Measurements from ENCODE around the gene ARPC1A. TPM values are rescaled to one million over a fixed set of nuclear protein-coding genes. Genes with fewer than 3 reads are reported as not detected.

ARPC1A gene
- polyA plus RNA-seq, 1 of the 3 experiments (the other 2 are of a cell fraction), result 306 TPM

GRCh38 chr7:99384523-99384922 is 58.8 kb downstream of the ARPC1A start:
- CTCF ChIA-PET, result no interaction called here
- Histone ChIP-seq H3F3A (replicated peaks; ENCODE audit: insufficient read depth) (peaks cover 14% of the 10 kb centered on the region), H3K27me3 (ENCODE audit: insufficient read depth) (no peaks in the 10 kb centered on the region), H3K4me3 (ENCODE audit: low read depth in 2 of 2, low read length in 1 of 2) (no peak overlapping the region), H3K36me3 (replicated peaks in 1 of 2; ENCODE audit: control insufficient read depth in 1 of 2, insufficient read depth in 2 of 2, low read length in 1 of 2) (peaks cover 18 to 49% of the 10 kb centered on the region in 2 experiments), H3K79me2 (ENCODE audit: insufficient read depth) (peaks cover 59% of the 10 kb centered on the region), H3K9me3 (no peaks in the 10 kb centered on the region), H3K4me1 (ENCODE audit: control insufficient read depth in 1 of 2, insufficient read depth in 2 of 2, low read depth in 1 of 2, low read length in 1 of 2) (peaks cover 8 to 23% of the 10 kb centered on the region in 2 experiments; a peak in 2 of 4 replicates), H4K20me1 (ENCODE audit: insufficient read depth) (peaks cover 56% of the 10 kb centered on the region), H3K4me2 (no peak overlapping the region), H3K9me2 (no peaks in the 10 kb centered on the region), H2AFZ (ENCODE audit: low read depth) (no peak overlapping the region), H3K9ac (no peak overlapping the region), H3K27ac (ENCODE audit: low read depth in 2 of 2, low read length in 1 of 2) (no peak overlapping the region)
- POLR2A ChIA-PET, result no interaction called here
- TF ChIP-seq POLR2AphosphoS5 (IDR thresholded peaks at IDR 0.05; ENCODE audit: low read depth, low read length), result no peak
- TF ChIP-seq ELF1 (IDR thresholded peaks at IDR 0.05), result no peak
- TF ChIP-seq RXRA (IDR thresholded peaks at IDR 0.05; ENCODE audit: borderline replicate concordance, low read depth), result no peak
- no peak for TF ChIP-seq FOSL2 (IDR thresholded peaks at IDR 0.05; ENCODE audit: borderline replicate concordance, low read depth)
- no peak for TF ChIP-seq MXI1 (IDR thresholded peaks at IDR 0.05; ENCODE audit: low read depth, low read length)
- TF ChIP-seq TEAD4 (IDR thresholded peaks at IDR 0.05; ENCODE audit: borderline replicate concordance, insufficient read depth), result no peak
- TF ChIP-seq YY1 (IDR thresholded peaks at IDR 0.05; ENCODE audit: low read depth), result no peak
- no peak for TF ChIP-seq TCF12 (IDR thresholded peaks at IDR 0.05)
- TF ChIP-seq RCOR1 (IDR thresholded peaks at IDR 0.05; ENCODE audit: low read length), result no peak
- no peak for TF ChIP-seq JUND (IDR thresholded peaks at IDR 0.05)
- no peak for TF ChIP-seq RFX5 (IDR thresholded peaks at IDR 0.05; ENCODE audit: low read length)
- TF ChIP-seq IRF3 (IDR thresholded peaks at IDR 0.05; ENCODE audit: low read depth, low read length), result no peak
- no peak for TF ChIP-seq REST (IDR thresholded peaks at IDR 0.05; ENCODE audit: low read depth, low read length)
- TF ChIP-seq ZBTB33 (IDR thresholded peaks at IDR 0.05; ENCODE audit: borderline replicate concordance, low read depth), result no peak
- no peak for TF ChIP-seq EZH2phosphoT487 (IDR thresholded peaks at IDR 0.05; ENCODE audit: borderline replicate concordance, low read depth)
- 86% methylated on average over 4 of the region's 4 CpGs for WGBS (ENCODE audit: low lambda C conversion rate)
- no peak for DNase-seq

Measured in SK-N-SH (cell line).